HG02852 (cell line): ENCODE results near the gene KLF1.
A peak's percentile ranks its signal among the peaks of the same experiment; 100 is the strongest.
"Not testable (repeated sequence)": the region's sequence is repeated elsewhere in the genome, so short reads cannot be mapped to it uniquely, and the experiment has no call there.

Experiments used
- ATAC-seq: cut with Tn5 transposase; IDR thresholded peaks from one replicate; pipeline ENCODE4 v1.9.1; 2021; ENCODE audit warnings: mild to moderate bottlenecking, moderate library complexity; ENCODE audit not compliant: unreplicated experiment

KLF1 gene

GRCh38 chr19:12891553-12892021, 4.6 kb upstream of the KLF1 start:
- ATAC-seq: no peak

- peak; percentile 93 for ATAC-seq
These were observed 4.0 kb upstream of the KLF1 start, which contains the start of gene GCDH for GRCh38 chr19:12890787-12891552. Gene GCDH, plus strand, starts transcription at chr19:12891160. Its CDS starts 145 bp downstream, at chr19:12891305.

GRCh38 chr19:12890299-12890786, 3.3 kb upstream of the KLF1 start:
- not testable (repeated sequence) for ATAC-seq

- no peak for ATAC-seq
These were observed 1.1 kb upstream of the KLF1 start for GRCh38 chr19:12888006-12888603.

- ATAC-seq: no peak
These were observed 391 bp downstream of the KLF1 start for GRCh38 chr19:12886651-12886968.

GRCh38 chr19:12885749-12886650, 1.0 kb downstream of the KLF1 start:
- ATAC-seq: no peak

- ATAC-seq: no peak
These were observed 1.9 kb downstream of the KLF1 start for GRCh38 chr19:12884926-12885748.

- ATAC-seq: no peak
These were observed 2.4 kb downstream of the KLF1 start for GRCh38 chr19:12884627-12884925.

- ATAC-seq: no peak
These were observed 2.8 kb downstream of the KLF1 start for GRCh38 chr19:12884202-12884601.

- no peak for ATAC-seq
These were observed 4.4 kb downstream of the KLF1 start for GRCh38 chr19:12882589-12882988.

- ATAC-seq: peak; percentile 88
These were observed 5.7 kb downstream of the KLF1 start, which contains the start of gene DNASE2 for GRCh38 chr19:12881172-12881808. Gene DNASE2, minus strand, starts transcription at chr19:12881449. Its CDS starts 74 bp downstream, at chr19:12881375.

GRCh38 chr19:12880551-12881171, 6.3 kb downstream of the KLF1 start:
- ATAC-seq: peak; percentile 13

- ATAC-seq: no peak
These were observed 11.9 kb downstream of the KLF1 start for GRCh38 chr19:12875086-12875485.

GRCh38 chr19:12873891-12874745, 12.9 kb downstream of the KLF1 start:
- ATAC-seq: no peak

GRCh38 chr19:12872941-12873890, 13.8 kb downstream of the KLF1 start:
- ATAC-seq: no peak

- ATAC-seq: no peak
These were observed 14.7 kb downstream of the KLF1 start for GRCh38 chr19:12872255-12872654.

GRCh38 chr19:12871681-12872080, 15.3 kb downstream of the KLF1 start:
- no peak for ATAC-seq
